Ramos (cell line): ENCODE results near the gene CTSK.

ENCODE experiments used
- in situ Hi-C: fragments of 300-500 bp; cut with MboI; formaldehyde crosslinking; loops from one replicate; pipeline ENCODE4 v1.14.3; 2022; ENCODE audit warnings: low sequenced_read_pairs; ENCODE audit not compliant: unreplicated experiment

The CTSK gene

DNA sequence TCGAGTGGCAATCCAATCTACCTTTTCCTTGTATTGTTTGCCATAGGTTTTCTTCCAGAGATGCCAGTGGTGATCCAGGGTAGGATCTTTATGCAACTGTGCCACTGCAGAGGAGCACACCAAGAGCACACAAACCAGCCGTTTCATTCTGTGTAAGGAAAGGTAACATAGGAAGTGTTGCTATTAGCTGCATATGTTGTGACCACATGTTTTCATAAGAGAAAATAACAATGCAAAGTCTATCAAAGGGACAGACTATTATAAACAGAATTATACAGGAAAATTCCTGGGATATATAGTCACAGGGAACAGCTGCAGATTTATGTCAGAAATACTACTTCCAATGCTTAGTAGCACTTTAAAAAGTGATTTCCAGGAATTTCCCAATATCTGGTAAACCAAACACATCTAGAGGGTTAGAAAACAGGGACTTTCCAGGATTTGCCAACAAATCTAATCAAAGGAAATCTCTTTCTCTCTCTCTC, 43.4 kb downstream of the CTSK start:
- in situ Hi-C loops: no loop called here

- in situ Hi-C loops: no loop called here
Measured at GRCh38 chr1:150763018-150763417, 45.0 kb downstream of the CTSK start.

GRCh38 chr1:150762552-150762951, 45.5 kb downstream of the CTSK start:
- in situ Hi-C loops: no loop called here

GRCh38 chr1:150761801-150762200, 46.3 kb downstream of the CTSK start:
- in situ Hi-C loops: no loop called here

GRCh38 chr1:150760013-150760412, 48.0 kb downstream of the CTSK start:
- in situ Hi-C loops: no loop called here

- in situ Hi-C loops: no loop called here
Measured at GRCh38 chr1:150753416-150753815, 54.6 kb downstream of the CTSK start.

- in situ Hi-C loops: no loop called here
Measured at GRCh38 chr1:150751443-150751842, 56.6 kb downstream of the CTSK start.

DNA sequence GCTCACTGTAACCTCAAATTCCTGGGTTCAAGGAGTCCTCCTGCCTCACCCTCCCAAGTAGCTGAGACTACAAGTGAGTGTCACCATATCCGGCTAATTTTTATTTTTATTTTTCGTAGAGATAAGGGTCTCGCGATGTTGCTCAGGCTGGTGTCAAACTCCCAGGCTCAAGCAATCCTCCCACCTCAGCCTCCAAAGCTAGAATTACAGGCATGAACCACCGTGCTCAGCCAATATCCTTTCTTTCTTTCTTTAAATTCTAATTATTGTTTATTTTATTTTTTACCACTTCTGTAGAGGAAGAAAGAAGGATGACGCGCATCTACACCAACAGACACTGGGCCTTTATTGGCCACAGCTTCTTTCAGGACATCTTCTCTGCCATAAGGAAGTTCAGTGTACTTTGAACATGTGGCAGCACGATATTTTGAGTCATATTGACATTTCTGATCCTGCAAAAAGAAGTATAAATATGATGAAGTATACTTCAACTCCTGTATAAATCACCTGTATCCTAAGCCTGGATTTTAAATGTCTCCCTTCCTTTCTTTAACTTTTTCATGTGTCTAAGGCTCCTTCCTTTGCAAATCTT, 58.2 kb downstream of the CTSK start:
- in situ Hi-C loops: no loop called here

GRCh38 chr1:150748878-150749719, 59.0 kb downstream of the CTSK start:
- in situ Hi-C loops: no loop called here
